K562 (cell line): ENCODE results near the gene GPR35. TPM values are rescaled to one million over a fixed set of nuclear protein-coding genes. Genes with fewer than 3 reads are reported as not detected.

Experiments
- polyA plus RNA-seq, 8 experiments: library from polyadenylated mRNA; depleted of rRNA in 4 of 8; stranded (reverse) in 5 of 8; unstranded in 3 of 8; fragments of >200 nt; fragmentation: Nextera tagmentation in 2 of 8; fragmentation: Illumina TruSeq in 1 of 8; extraction: Ambion mirVana in 2 of 8; extraction: Trizol in 1 of 8; gene quantifications; 2 replicates each; pipeline versions ENCODE4 v1.2.1 to v1.2.3, GENCODE V29; 2011 to 2014; ENCODE audit warnings: inconsistent platforms in 1 of 8, missing spikeins in 1 of 8
- small RNA-seq: library from RNA; depleted of rRNA; stranded (forward); fragments of <200 nt; gene quantifications from one replicate; pipeline ENCODE3, GENCODE V24; 2014
- total RNA-seq, 7 experiments: library from RNA; depleted of rRNA in 6 of 7; stranded (reverse); fragments of >200 nt in 6 of 7; fragmentation: Illumina TruSeq in 2 of 7; extraction: Trizol in 2 of 7; gene quantifications; 2 replicates each; pipeline versions ENCODE4 v1.2.1 to v1.2.3, GENCODE V29; 2011 to 2021; ENCODE audit warnings: low replicate concordance in 1 of 7

GPR35 gene
- total and polyA plus RNA-seq, 9 of the 15 experiments (the other 6 are each of a cell fraction or from before 2014, with no cell fraction given), result 0.04 to 0.50 (median 0.29) TPM; not detected in 3

Small RNAs within 50 kb of the gene (small RNA-seq; reads per million reads assigned to genes)
- gene AC011298.3, result not detected

Other genes starting within 250 kb of the GPR35 start
Only the 7 nearest of the 9 such genes appear.
- gene GPC1, start 189.8 kb upstream of the GPR35 start, total RNA-seq (2014; rRNA removed), result 0.24 TPM in 1 of 2 replicates, not detected in the other
- gene GPC1, start 189.8 kb upstream of the GPR35 start, total RNA-seq (2014; rRNA removed; fragmentation: Illumina TruSeq; extraction: Trizol), result 0.07 and 0.26 TPM in 2 replicates
- 0.11 and 0.14 TPM in 2 replicates for gene GPC1, start 189.8 kb upstream of the GPR35 start, total RNA-seq (2015; rRNA removed; fragmentation: Illumina TruSeq; extraction: Trizol)
- gene GPC1, start 189.8 kb upstream of the GPR35 start, total RNA-seq (2021), result 0.78 and 0.82 TPM in 2 replicates
- gene GPC1, start 189.8 kb upstream of the GPR35 start, polyA plus RNA-seq (2011; rRNA removed), result 0.13 and 0.30 TPM in 2 replicates
- gene GPC1, start 189.8 kb upstream of the GPR35 start, polyA plus RNA-seq (2014; fragmentation: Illumina TruSeq; extraction: Trizol), result 0.15 and 0.37 TPM in 2 replicates
- not detected for gene GPC1, start 189.8 kb upstream of the GPR35 start, polyA plus RNA-seq (2014; fragmentation: Nextera tagmentation; extraction: Ambion mirVana)
- 0.08 and 0.32 TPM in 2 replicates for gene GPC1, start 189.8 kb upstream of the GPR35 start, polyA plus RNA-seq (2014; rRNA removed)
- 7.7 and 8.2 TPM in 2 replicates for gene ANKMY1, start 67.5 kb upstream of the GPR35 start, total RNA-seq (2014; rRNA removed)
- 4.4 and 6.4 TPM in 2 replicates for gene ANKMY1, start 67.5 kb upstream of the GPR35 start, total RNA-seq (2014; rRNA removed; fragmentation: Illumina TruSeq; extraction: Trizol)
- gene ANKMY1, start 67.5 kb upstream of the GPR35 start, total RNA-seq (2015; rRNA removed; fragmentation: Illumina TruSeq; extraction: Trizol), result 10.7 and 12.3 TPM in 2 replicates
- gene ANKMY1, start 67.5 kb upstream of the GPR35 start, total RNA-seq (2021), result 15.1 and 16.0 TPM in 2 replicates
- gene ANKMY1, start 67.5 kb upstream of the GPR35 start, polyA plus RNA-seq (2011; rRNA removed), result 13.0 and 18.7 TPM in 2 replicates
- gene ANKMY1, start 67.5 kb upstream of the GPR35 start, polyA plus RNA-seq (2014; fragmentation: Illumina TruSeq; extraction: Trizol), result 12.4 and 13.8 TPM in 2 replicates
- gene ANKMY1, start 67.5 kb upstream of the GPR35 start, polyA plus RNA-seq (2014; fragmentation: Nextera tagmentation; extraction: Ambion mirVana), result under 1 TPM; 0.75 to 0.87 TPM
- 11.7 and 11.9 TPM in 2 replicates for gene ANKMY1, start 67.5 kb upstream of the GPR35 start, polyA plus RNA-seq (2014; rRNA removed)
- gene DUSP28, start 65.1 kb upstream of the GPR35 start, total RNA-seq (2014; rRNA removed), result 5.1 and 5.6 TPM in 2 replicates
- 4.2 and 5.8 TPM in 2 replicates for gene DUSP28, start 65.1 kb upstream of the GPR35 start, total RNA-seq (2014; rRNA removed; fragmentation: Illumina TruSeq; extraction: Trizol)
- gene DUSP28, start 65.1 kb upstream of the GPR35 start, total RNA-seq (2015; rRNA removed; fragmentation: Illumina TruSeq; extraction: Trizol), result 3.6 and 4.3 TPM in 2 replicates
- gene DUSP28, start 65.1 kb upstream of the GPR35 start, total RNA-seq (2021), result 3.3 and 6.3 TPM in 2 replicates
- 7.5 and 8.1 TPM in 2 replicates for gene DUSP28, start 65.1 kb upstream of the GPR35 start, polyA plus RNA-seq (2011; rRNA removed)
- gene DUSP28, start 65.1 kb upstream of the GPR35 start, polyA plus RNA-seq (2014; fragmentation: Illumina TruSeq; extraction: Trizol), result 4.1 and 4.7 TPM in 2 replicates
- 1 to 10 TPM; 2.8 to 4.2 TPM for gene DUSP28, start 65.1 kb upstream of the GPR35 start, polyA plus RNA-seq (2014; fragmentation: Nextera tagmentation; extraction: Ambion mirVana)
- gene DUSP28, start 65.1 kb upstream of the GPR35 start, polyA plus RNA-seq (2014; rRNA removed), result 4.7 and 5.4 TPM in 2 replicates
- 15.7 and 25.3 TPM in 2 replicates for gene RNPEPL1, start 57.0 kb upstream of the GPR35 start, total RNA-seq (2014; rRNA removed)
- 1.7 and 2.5 TPM in 2 replicates for gene RNPEPL1, start 57.0 kb upstream of the GPR35 start, total RNA-seq (2014; rRNA removed; fragmentation: Illumina TruSeq; extraction: Trizol)
- gene RNPEPL1, start 57.0 kb upstream of the GPR35 start, total RNA-seq (2015; rRNA removed; fragmentation: Illumina TruSeq; extraction: Trizol), result 7.0 and 7.1 TPM in 2 replicates
- gene RNPEPL1, start 57.0 kb upstream of the GPR35 start, total RNA-seq (2021), result 38.3 and 38.7 TPM in 2 replicates
- gene RNPEPL1, start 57.0 kb upstream of the GPR35 start, polyA plus RNA-seq (2011; rRNA removed), result 5.5 and 10.0 TPM in 2 replicates
- gene RNPEPL1, start 57.0 kb upstream of the GPR35 start, polyA plus RNA-seq (2014; fragmentation: Illumina TruSeq; extraction: Trizol), result 5.6 and 21.3 TPM in 2 replicates
- under 1 TPM; 0.07 to 0.45 TPM for gene RNPEPL1, start 57.0 kb upstream of the GPR35 start, polyA plus RNA-seq (2014; fragmentation: Nextera tagmentation; extraction: Ambion mirVana)
- gene RNPEPL1, start 57.0 kb upstream of the GPR35 start, polyA plus RNA-seq (2014; rRNA removed), result 21.9 and 28.2 TPM in 2 replicates
- gene CAPN10, start 38.7 kb upstream of the GPR35 start, total RNA-seq (2014; rRNA removed), result 18.6 and 24.3 TPM in 2 replicates
- 3.7 and 4.1 TPM in 2 replicates for gene CAPN10, start 38.7 kb upstream of the GPR35 start, total RNA-seq (2014; rRNA removed; fragmentation: Illumina TruSeq; extraction: Trizol)
- gene CAPN10, start 38.7 kb upstream of the GPR35 start, total RNA-seq (2015; rRNA removed; fragmentation: Illumina TruSeq; extraction: Trizol), result 10.4 and 14.5 TPM in 2 replicates
- 19.3 and 25.3 TPM in 2 replicates for gene CAPN10, start 38.7 kb upstream of the GPR35 start, total RNA-seq (2021)
- 8.4 and 14.0 TPM in 2 replicates for gene CAPN10, start 38.7 kb upstream of the GPR35 start, polyA plus RNA-seq (2011; rRNA removed)
- 4.7 and 8.9 TPM in 2 replicates for gene CAPN10, start 38.7 kb upstream of the GPR35 start, polyA plus RNA-seq (2014; fragmentation: Illumina TruSeq; extraction: Trizol)
- under 1 TPM; 0.08 to 0.41 TPM for gene CAPN10, start 38.7 kb upstream of the GPR35 start, polyA plus RNA-seq (2014; fragmentation: Nextera tagmentation; extraction: Ambion mirVana)
- 26.1 and 26.8 TPM in 2 replicates for gene CAPN10, start 38.7 kb upstream of the GPR35 start, polyA plus RNA-seq (2014; rRNA removed)
- gene AQP12B, start 57.4 kb downstream of the GPR35 start, total RNA-seq (2014; rRNA removed), result not detected in 2 replicates
- not detected in 2 replicates for gene AQP12B, start 57.4 kb downstream of the GPR35 start, total RNA-seq (2014; rRNA removed; fragmentation: Illumina TruSeq; extraction: Trizol)
- not detected in 2 replicates for gene AQP12B, start 57.4 kb downstream of the GPR35 start, total RNA-seq (2015; rRNA removed; fragmentation: Illumina TruSeq; extraction: Trizol)
- gene AQP12B, start 57.4 kb downstream of the GPR35 start, total RNA-seq (2021), result not detected in 2 replicates
- gene AQP12B, start 57.4 kb downstream of the GPR35 start, polyA plus RNA-seq (2011; rRNA removed), result not detected in 2 replicates
- not detected in 2 replicates for gene AQP12B, start 57.4 kb downstream of the GPR35 start, polyA plus RNA-seq (2014; fragmentation: Illumina TruSeq; extraction: Trizol)
- not detected for gene AQP12B, start 57.4 kb downstream of the GPR35 start, polyA plus RNA-seq (2014; fragmentation: Nextera tagmentation; extraction: Ambion mirVana)
- not detected in 2 replicates for gene AQP12B, start 57.4 kb downstream of the GPR35 start, polyA plus RNA-seq (2014; rRNA removed)
- not detected in 2 replicates for gene AQP12A, start 66.4 kb downstream of the GPR35 start, total RNA-seq (2014; rRNA removed)
- not detected in 2 replicates for gene AQP12A, start 66.4 kb downstream of the GPR35 start, total RNA-seq (2014; rRNA removed; fragmentation: Illumina TruSeq; extraction: Trizol)
- gene AQP12A, start 66.4 kb downstream of the GPR35 start, total RNA-seq (2015; rRNA removed; fragmentation: Illumina TruSeq; extraction: Trizol), result not detected in 2 replicates
- not detected in 2 replicates for gene AQP12A, start 66.4 kb downstream of the GPR35 start, total RNA-seq (2021)
- not detected in 2 replicates for gene AQP12A, start 66.4 kb downstream of the GPR35 start, polyA plus RNA-seq (2011; rRNA removed)
- not detected in 2 replicates for gene AQP12A, start 66.4 kb downstream of the GPR35 start, polyA plus RNA-seq (2014; fragmentation: Illumina TruSeq; extraction: Trizol)
- gene AQP12A, start 66.4 kb downstream of the GPR35 start, polyA plus RNA-seq (2014; fragmentation: Nextera tagmentation; extraction: Ambion mirVana), result not detected
- gene AQP12A, start 66.4 kb downstream of the GPR35 start, polyA plus RNA-seq (2014; rRNA removed), result not detected in 2 replicates